Effector memory CD4-positive, alpha-beta T cell (primary cell): ENCODE measurements around the gene SYNPR.

Experiments
- DNase-seq, 3 donors: peaks; one replicate each; pipeline ENCODE4 v3.0.0-alpha.2; 2020
- H3K27ac ChIP-seq: 2 replicates; pipeline ENCODE4 v1.7.0; 2013; ENCODE audit warnings: mild to moderate bottlenecking, low read length, moderate library complexity; ENCODE audit not compliant: insufficient read depth, poor library complexity, severe bottlenecking
- H3K27me3 ChIP-seq: replicated peaks from 2 replicates; pipeline ENCODE4 v1.7.0; 2013; ENCODE audit warnings: mild to moderate bottlenecking, low read length; ENCODE audit not compliant: insufficient read depth, control insufficient read depth, poor library complexity, severe bottlenecking
- H3K36me3 ChIP-seq: 2 replicates; pipeline ENCODE4 v1.7.0; 2013; ENCODE audit warnings: mild to moderate bottlenecking, low read length, moderate library complexity; ENCODE audit not compliant: control insufficient read depth, insufficient read depth
- H3K4me1 ChIP-seq: 2 replicates; pipeline ENCODE4 v1.7.0; 2013; ENCODE audit warnings: low read length, mild to moderate bottlenecking; ENCODE audit not compliant: control insufficient read depth, insufficient read depth, poor library complexity, severe bottlenecking
- H3K4me3 ChIP-seq: 2 replicates; pipeline ENCODE4 v1.7.0; 2013; ENCODE audit warnings: low read length, low read depth, mild to moderate bottlenecking; ENCODE audit not compliant: insufficient read depth, poor library complexity, severe bottlenecking
- H3K9me3 ChIP-seq: 2 replicates; pipeline ENCODE4 v1.7.0; 2013; ENCODE audit warnings: mild to moderate bottlenecking, low read length, moderate library complexity; ENCODE audit not compliant: control insufficient read depth

Gene SYNPR

GRCh38 chr3:63338351-63338750, 60.2 kb downstream of the SYNPR start:
- DNase-seq = no peak

GRCh38 chr3:63343674-63344073, 65.6 kb downstream of the SYNPR start:
- no peak overlapping the region for H3K4me3 ChIP-seq
- DNase-seq = no peak

More at GRCh38 chr3:63338351-63338750, 60.2 kb downstream of the SYNPR start:
- Histone ChIP-seq H3K4me1 (no peaks in the 10 kb centered on the region), H3K27me3 (no peaks in the 10 kb centered on the region), H3K4me3 (no peak overlapping the region), H3K27ac (no peak overlapping the region), H3K36me3 (no peaks in the 10 kb centered on the region), H3K9me3 (no peaks in the 10 kb centered on the region)

GRCh38 chr3:63344661-63345060, 66.6 kb downstream of the SYNPR start:
- H3K27me3 ChIP-seq = no peaks in the 10 kb centered on the region
- no peaks in the 10 kb centered on the region for H3K4me1 ChIP-seq
- H3K9me3 ChIP-seq = no peaks in the 10 kb centered on the region
- no peak for DNase-seq
- no peak overlapping the region for H3K27ac ChIP-seq
- H3K36me3 ChIP-seq = no peaks in the 10 kb centered on the region
- H3K4me3 ChIP-seq = no peak overlapping the region

More at GRCh38 chr3:63343674-63344073, 65.6 kb downstream of the SYNPR start:
- Histone ChIP-seq H3K27ac (no peak overlapping the region), H3K4me1 (no peaks in the 10 kb centered on the region), H3K36me3 (no peaks in the 10 kb centered on the region), H3K27me3 (no peaks in the 10 kb centered on the region), H3K9me3 (no peaks in the 10 kb centered on the region)

- no peak for DNase-seq
These were observed 71.8 kb downstream of the SYNPR start for GRCh38 chr3:63349583-63350573.

GRCh38 chr3:63351159-63352007, 73.3 kb downstream of the SYNPR start:
- Histone ChIP-seq H3K4me3 (no peak overlapping the region), H3K27ac (no peak overlapping the region), H3K9me3 (no peaks in the 10 kb centered on the region), H3K36me3 (no peaks in the 10 kb centered on the region), H3K27me3 (no peaks in the 10 kb centered on the region), H3K4me1 (no peaks in the 10 kb centered on the region)
- no peak for DNase-seq

More at GRCh38 chr3:63349583-63350573, 71.8 kb downstream of the SYNPR start:
- Histone ChIP-seq H3K4me1 (no peaks in the 10 kb centered on the region), H3K4me3 (no peak overlapping the region), H3K36me3 (no peaks in the 10 kb centered on the region), H3K27ac (no peak overlapping the region), H3K27me3 (no peaks in the 10 kb centered on the region), H3K9me3 (no peaks in the 10 kb centered on the region)

GRCh38 chr3:63352008-63352279, 73.8 kb downstream of the SYNPR start:
- Histone ChIP-seq H3K36me3 (no peaks in the 10 kb centered on the region), H3K4me3 (no peak overlapping the region), H3K27ac (no peak overlapping the region), H3K27me3 (no peaks in the 10 kb centered on the region), H3K4me1 (no peaks in the 10 kb centered on the region), H3K9me3 (no peaks in the 10 kb centered on the region)
- DNase-seq = no peak

GRCh38 chr3:63353383-63353782, 75.3 kb downstream of the SYNPR start:
- Histone ChIP-seq H3K4me3 (no peak overlapping the region), H3K27me3 (no peaks in the 10 kb centered on the region), H3K27ac (no peak overlapping the region), H3K36me3 (no peaks in the 10 kb centered on the region), H3K4me1 (no peaks in the 10 kb centered on the region), H3K9me3 (no peaks in the 10 kb centered on the region)
- DNase-seq = no peak

GRCh38 chr3:63354160-63354559, 76.1 kb downstream of the SYNPR start:
- Histone ChIP-seq H3K36me3 (no peaks in the 10 kb centered on the region), H3K4me1 (no peaks in the 10 kb centered on the region), H3K27me3 (no peaks in the 10 kb centered on the region), H3K4me3 (no peak overlapping the region), H3K9me3 (no peaks in the 10 kb centered on the region), H3K27ac (no peak overlapping the region)
- DNase-seq = no peak

- Histone ChIP-seq H3K4me3 (no peak overlapping the region), H3K9me3 (no peaks in the 10 kb centered on the region), H3K27ac (no peak overlapping the region)
These were observed 77.7 kb downstream of the SYNPR start for GRCh38 chr3:63355809-63356208.

GRCh38 chr3:63364495-63364894, 86.4 kb downstream of the SYNPR start:
- H3K27me3 ChIP-seq = no peaks in the 10 kb centered on the region
- H3K27ac ChIP-seq = no peak overlapping the region
- no peaks in the 10 kb centered on the region for H3K4me1 ChIP-seq
- no peaks in the 10 kb centered on the region for H3K9me3 ChIP-seq
- H3K36me3 ChIP-seq = no peaks in the 10 kb centered on the region
- no peak overlapping the region for H3K4me3 ChIP-seq
- no peak for DNase-seq

More at GRCh38 chr3:63355809-63356208, 77.7 kb downstream of the SYNPR start:
- DNase-seq = no peak
- Histone ChIP-seq H3K4me1 (no peaks in the 10 kb centered on the region), H3K36me3 (no peaks in the 10 kb centered on the region), H3K27me3 (no peaks in the 10 kb centered on the region)
